DMS79 (cell line): ENCODE results near the gene KRT8.

Experiments used
- DNase-seq: peaks from one replicate; lab custom pipeline; 2025; lab: John Stamatoyannopoulos, UW

Gene KRT8

DNA sequence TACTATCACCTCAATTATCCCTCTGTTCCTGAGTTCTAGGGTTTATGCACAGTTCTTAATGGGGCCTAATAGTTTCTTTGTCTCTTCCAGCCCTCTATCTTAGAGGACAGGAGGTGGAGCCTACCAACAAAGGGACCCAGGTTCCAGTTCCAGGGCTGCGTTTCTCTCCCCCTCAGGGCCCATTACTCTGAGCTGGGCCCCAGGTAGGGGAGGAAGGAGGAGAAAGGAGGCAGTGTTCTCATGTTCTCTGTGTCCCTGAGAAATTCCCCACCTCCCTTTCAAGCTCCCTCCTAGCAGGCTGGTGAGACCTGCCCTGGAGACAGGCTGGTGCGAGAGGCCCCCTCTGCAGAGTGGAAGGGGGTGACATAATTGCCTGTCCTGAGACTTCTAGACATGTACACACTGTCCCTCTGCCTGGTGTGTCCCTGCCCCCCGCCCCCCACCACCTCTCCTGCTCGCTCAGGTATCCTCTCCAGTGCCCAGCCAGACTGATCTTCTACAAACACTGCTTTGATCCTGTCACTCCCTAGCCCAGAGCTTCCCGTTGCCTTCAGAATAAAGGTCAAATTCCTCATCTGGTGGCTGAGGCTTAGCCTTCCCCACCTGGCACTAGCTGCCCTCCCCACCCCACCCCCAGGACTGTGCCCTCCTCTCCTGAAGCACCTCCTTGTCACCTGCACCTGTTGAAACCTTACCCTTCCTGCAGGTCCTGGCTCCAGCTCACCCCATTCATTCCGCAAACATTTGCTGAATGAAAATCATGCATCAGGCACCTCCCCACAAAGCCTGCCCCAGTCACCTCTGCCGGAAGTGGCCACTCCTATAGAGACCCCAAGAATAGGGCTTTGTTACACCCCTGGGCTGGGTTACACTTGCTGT lies 21.1 kb upstream of the KRT8 start:
- peak; percentile 46 for DNase-seq

DNA sequence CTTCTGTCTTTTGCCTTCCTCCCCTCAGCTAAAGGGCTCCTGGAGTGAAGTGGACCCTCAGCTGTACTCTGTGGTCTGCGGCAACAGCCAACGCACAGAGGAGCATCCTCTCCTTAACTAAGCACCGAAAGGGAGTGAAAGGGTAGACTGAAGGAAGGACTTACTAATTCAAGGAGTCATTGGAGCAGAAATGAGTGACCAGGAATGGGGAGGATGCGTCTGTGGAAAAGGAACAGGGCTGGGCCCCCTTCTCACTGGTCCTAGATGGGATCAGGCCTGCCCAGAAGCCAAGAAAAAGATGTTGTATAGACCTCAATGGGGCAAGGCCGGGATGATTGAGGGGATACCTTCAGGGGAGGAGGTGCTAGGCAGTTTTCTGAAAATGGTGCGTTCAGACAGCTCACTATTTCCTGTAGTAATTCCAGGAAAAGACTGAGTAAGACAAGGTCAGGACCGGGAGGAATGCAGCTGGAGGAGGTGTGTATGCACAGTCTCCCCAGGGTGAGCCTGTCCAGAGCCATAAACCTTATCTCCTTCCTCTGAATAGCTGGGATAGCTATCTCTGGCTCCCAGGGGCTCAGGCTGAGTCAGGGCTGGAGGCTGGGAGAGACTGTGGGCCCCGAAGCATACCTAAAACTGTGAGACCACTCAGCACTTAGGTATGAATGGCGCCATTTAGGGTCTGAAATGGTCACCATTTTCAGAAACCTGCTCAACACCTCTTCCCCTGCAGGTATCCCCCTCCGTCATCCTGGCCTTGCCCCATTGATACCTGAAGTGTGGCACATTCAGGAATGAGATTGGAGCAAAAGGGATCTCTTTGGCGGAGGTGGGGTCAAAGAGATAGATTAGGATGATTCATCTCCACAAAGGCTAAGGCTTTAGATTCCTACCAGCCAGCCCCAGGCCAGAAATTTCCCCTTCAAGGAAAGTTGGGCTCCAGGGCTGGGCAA lies 20.2 kb upstream of the KRT8 start:
- DNase-seq = no peak

DNA sequence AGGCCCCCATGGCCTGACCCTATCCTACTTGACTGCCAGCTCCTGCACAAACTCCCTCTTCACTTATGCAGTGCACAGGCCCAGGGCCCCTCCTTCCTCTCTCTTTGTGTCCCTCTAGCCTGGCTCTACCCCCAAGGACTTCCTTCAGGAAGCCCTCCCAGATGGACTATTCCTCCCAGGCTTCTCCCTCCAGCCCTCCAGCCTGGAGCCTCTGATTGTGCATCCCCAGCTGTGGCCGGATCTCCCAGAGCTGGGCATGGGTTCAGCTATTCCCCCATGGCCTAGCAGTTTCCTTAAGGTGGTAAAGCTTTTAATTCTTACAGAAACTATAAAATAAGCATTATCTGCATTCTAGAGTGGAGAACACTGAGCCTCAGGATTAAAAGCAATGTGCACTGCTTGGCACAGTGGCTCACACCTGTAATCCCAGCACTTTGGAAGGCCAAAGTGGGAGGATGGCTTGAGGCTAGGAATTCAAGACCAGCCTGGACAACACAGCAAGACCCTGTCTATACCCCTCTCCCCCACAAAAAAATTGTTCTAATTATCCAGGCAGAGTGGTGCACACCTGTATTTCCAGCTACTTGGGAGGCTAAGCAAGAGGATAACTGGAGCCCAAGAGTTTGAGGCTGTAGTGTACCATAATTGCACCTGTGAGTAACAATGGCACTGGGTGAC lies 16.8 kb upstream of the KRT8 start:
- no peak for DNase-seq

DNA sequence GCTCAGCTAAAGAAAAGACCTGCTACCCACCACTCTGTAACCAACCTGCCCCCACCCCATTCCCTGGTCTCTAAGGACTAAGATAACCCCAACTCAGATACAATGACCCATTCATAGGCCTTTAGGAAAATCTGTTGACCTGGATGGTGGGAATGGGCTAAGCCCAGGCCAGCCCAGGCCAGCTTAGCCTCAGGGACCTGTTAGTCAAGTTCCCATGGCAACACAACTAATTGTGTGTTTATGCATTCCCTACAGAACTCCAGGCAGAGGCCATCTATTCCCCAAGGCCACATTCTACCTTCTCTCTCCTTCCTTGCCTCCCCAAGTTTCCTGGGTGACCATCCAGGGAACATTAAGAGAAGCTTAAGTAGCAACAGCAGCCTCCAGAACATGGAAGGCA lies 16.1 kb upstream of the KRT8 start:
- no peak for DNase-seq

DNA sequence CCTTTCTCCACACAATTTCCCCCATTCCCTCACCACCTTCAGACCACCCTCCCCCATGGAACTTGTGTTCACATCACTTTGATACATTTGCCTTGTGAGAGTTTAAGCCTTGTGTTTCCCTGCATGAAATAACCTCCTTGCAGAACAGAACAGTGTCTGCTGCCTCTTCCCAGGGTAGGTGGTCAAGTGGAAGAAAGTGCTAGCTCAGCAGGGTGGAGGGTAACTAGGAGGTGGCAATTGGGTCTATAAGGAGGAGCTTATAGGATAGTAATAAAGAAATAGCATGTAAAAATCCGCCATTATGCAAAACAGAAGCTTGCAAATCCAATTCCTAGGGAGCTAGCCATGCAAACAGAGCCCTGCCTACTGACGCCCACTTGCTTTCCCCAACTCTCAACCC lies 13.9 kb upstream of the KRT8 start:
- no peak for DNase-seq

DNA sequence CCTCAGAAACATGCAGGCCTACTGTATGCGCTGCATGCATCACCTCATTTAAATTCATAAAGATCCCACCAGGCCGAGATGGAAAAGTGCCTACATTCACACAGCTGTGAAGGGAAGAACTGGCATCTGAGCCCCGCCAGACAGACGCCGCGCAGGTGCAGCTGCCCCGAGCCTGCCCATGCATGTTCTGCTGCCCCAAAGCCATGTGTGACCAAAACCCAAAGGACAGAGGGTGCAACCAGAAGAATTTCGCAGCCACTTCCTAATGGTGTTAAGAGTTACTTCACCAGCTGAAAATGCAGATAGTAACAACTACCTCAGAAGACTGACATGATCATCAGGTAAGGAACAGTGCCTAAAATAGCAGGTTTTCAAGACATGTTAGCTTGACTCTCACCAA lies 13.5 kb upstream of the KRT8 start:
- DNase-seq = no peak

DNA sequence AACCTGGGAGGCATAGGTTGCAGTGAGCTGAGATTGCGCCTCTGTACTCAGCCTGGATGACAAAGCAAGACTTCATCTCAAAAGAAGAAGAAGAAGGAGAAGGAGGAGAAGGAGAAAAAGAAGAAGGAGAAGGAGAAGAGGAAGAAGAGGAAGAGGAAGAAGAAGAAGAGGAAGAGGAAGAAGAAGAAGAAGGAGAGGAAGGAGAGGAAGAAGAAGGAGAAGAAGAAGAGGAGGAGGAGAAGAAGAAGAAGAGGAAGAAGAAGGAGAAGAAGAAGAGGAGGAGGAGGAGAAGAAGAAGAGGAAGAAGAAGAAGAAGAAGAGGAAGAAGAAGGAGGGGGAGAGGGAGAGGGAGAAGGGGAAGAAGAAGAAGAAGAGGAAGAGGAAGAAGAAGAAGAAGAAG lies 12.9 kb upstream of the KRT8 start:
- DNase-seq = no peak

DNA sequence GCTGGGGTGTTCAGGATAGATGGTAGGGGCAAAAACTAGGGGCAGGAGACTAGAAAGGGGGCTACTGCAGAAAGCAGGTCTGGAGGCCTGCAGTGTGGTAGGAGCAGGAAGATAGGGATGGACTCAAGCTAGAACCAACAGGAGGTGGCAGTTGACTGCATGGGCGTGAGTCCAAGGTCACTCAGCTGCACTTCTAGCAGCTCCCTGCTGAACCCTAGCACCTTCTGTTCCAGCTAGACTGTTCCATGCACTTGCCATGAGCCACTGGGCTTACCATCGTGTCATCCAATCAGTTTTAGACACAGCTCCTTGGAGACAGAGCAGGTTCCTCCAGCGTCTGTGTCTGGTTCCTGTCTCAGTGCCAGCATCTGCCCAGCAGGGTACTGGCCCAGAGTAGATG lies 11.3 kb upstream of the KRT8 start:
- DNase-seq = no peak

DNA sequence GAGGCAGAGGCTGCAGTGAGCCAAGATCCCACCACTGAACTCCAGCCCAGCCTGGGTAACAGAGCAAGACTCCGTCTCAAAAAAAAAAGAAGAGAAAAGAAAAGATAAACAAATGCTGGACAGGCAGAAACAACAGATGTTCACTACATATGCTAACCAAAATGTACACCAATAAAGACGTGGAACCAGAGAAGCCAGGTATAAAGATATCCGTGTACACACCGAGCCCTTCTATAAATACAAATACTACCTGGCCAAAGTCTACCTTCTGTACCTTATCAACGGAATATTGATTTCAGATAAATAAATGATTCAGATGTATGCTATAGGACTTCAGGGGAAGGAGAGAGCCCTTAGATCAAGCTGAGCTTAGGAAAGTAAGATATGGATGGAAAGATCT lies 10.8 kb upstream of the KRT8 start:
- no peak for DNase-seq

DNA sequence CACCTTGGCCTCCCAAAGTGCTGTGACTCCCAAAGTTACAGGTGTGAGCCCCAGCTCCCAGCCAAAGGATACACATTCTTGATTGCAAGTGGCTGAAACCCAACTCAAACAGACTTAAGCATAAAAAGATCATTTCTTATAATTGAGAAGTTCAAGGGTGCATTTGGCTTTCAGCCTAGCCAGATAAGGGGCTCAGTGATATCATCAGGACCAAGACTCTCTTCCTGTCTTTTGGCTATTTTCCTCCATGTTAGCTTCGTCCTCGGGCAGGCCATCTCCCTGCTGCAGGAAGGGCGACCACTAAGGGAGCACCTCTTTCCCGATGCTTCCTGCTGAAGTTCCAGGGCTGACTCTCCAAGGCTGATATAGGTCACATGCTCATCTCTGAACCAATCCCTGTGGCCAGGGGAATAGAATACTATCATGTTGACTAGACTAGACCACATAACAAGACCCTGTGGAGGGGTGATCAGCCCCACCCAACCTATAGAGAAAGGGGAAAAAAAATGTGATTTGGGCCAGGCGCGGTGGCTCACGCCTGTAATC lies 9.8 kb upstream of the KRT8 start:
- DNase-seq = no peak

DNA sequence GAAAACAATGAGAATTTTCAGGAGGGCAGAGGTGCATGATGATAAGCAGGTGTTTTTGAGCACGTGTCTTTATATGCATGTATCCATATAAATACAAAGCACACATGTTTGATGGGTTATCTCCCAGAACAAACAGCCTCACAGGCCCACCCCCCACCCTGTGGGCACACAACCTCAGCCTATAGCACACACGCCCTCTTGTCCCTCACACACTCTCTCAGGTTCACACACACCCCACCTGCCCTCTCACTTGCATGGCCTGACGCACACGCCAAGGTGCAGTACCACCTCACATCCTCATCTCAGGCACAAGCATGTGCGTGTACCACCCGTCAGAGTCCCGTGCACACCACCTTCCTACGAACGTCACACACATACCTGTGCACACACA lies 8.6 kb upstream of the KRT8 start:
- DNase-seq = no peak

DNA sequence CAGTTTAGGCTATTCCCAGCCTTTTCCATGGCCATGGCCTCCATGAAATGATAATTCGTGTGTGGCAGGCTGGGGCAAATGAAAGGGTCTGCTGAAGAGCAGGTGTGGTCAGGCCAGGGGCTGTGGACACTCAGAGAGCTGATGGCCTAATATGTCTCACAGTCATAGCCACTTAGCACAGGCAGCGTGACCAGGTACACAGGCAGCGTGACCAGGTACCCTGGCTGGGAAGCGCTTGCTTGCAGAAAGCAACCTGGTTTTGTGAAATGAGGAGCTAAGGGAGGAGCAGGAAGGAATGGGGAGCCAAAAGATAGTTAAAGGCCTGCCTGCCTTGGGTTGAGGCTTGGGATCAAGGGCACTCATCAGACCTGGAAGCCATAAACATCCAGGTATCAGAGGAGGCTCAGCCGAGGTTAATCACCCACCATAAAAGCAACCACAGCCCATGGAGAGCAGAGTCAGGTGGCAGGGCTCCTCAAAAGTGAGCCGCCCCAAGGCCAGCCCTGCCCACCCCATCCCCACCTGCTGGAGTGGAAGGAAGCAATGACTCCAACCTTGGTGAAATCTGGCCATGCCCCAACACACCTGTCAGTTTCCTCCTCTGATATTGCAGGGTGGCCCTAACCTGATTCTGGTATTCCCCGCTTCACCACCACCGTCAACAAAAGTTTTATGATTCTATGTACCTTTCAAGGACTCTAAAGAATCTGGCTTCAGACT lies 8.0 kb upstream of the KRT8 start:
- peak; percentile 42 for DNase-seq

DNA sequence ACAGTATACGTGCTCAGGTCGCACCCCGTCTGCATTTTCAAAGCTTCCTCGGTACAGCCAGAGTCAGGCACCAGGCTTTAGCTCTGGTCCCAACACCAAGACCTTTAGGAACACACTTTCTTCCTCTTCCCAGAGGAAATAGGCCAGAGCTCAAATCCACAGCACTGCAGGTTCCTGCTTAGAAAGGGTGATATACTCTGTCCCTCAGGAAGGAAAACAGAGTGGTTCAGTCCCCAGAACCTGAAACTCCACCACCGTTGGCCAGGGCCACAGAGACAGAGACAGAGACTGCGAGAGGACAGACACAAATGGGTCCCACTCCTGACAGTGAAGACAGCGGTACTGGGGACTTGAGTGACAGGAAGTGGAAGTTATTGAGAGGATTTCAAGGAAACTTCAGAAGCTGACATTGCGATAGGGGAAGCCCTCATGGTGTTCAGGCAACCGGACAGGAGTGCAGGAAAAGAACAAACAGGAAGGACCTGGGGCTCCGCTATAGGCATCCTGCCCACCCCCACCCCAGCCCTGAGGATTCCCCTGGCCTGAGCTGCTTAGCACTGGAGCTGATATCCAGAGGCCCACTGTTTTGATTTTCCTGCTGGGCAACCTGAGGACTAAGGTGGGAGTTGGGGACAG lies 5.5 kb upstream of the KRT8 start:
- no peak for DNase-seq

DNA sequence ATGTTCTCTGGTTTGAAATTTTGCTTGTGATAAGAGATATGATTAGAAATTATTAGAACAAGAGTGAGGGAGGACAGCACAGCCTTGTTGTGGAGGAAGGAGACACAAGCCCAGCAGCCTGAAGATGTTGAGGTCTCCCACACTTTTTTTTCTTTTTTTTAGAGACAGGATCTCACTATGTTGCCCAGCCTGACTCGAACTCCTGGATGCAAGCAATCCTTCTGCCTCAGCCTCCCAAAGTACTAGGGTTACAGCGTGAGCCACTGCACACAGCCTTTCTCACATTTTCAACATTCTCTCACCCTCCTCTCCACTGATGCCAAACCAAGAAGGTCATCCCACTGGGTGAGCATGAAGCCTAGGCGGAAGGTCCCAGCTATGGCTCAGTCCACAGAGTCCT lies 4.9 kb upstream of the KRT8 start:
- no peak for DNase-seq

DNA sequence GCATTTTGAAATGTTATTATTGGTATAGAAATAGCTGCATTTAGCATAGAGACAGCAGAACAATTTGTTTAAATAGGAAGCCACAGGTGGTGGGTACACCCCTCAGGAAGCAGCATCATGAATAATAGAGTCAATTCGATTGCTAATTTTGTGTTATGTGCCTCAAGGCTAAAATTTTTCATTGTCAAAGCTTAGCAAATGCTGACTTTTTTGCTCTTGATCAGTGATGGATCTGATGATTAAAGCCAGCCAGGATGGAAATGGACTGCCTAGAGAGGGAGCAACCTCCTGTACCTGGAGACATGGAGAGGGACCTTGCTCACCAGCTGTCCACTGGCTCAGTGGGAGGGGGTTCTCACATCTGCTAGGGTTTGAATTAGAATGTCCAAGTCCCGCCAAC lies 4.5 kb upstream of the KRT8 start:
- no peak for DNase-seq

DNA sequence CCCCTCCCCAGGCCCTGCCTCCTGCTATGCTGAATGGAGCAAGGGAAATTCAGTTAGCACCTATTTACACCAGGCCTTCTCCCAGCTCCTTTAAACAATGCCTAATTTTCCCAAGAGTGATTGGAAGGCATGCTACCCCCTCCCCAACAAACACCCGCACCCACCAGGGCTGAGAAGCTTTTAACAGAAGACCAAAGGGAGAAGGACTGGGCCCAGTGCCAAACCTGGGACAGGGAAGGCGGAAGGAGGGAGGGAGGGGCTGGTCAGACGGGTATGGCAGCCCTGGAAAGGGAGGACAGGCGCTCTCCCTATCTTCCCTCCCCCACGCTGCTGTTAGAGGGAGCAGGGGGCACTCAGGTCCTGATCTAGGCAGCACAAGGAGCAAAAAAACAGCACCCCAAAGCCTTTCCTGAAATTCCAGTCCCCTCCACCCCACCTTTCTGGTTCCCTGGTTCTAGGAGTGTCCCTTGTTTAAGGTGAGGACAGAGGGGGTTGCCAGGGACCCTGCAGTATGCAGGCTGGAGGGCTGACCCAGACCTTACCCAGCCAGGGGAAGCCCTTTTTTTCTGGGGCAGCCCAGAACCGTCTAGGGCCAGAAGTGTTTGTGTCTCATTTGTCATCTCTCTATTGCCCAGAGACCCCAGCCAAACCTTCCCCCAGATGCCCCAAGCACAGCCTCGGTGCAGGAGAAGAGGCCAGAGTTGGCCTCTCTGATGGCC lies 2.4 kb upstream of the KRT8 start:
- peak; percentile 62 for DNase-seq

DNA sequence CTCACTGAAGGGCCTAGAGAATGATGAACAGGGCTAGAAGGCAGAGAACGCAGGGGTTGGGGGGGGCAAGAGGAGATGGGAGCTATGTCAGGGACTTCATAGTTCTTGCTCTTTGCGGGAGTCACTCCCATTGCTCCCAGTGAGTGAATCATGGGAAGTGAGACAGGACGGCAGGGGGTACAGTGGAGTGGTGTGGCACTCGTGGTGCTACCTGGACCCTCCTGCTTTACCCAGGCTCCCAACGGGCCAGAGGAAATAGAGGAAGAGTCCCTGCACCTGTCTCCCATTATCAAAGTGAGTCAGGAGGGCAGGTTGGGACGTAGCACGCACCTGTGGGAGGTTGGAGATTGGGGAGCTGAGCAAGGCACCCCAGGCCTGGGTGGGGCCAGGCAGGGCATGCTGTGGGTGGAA lies 1.3 kb upstream of the KRT8 start:
- no peak for DNase-seq

DNA sequence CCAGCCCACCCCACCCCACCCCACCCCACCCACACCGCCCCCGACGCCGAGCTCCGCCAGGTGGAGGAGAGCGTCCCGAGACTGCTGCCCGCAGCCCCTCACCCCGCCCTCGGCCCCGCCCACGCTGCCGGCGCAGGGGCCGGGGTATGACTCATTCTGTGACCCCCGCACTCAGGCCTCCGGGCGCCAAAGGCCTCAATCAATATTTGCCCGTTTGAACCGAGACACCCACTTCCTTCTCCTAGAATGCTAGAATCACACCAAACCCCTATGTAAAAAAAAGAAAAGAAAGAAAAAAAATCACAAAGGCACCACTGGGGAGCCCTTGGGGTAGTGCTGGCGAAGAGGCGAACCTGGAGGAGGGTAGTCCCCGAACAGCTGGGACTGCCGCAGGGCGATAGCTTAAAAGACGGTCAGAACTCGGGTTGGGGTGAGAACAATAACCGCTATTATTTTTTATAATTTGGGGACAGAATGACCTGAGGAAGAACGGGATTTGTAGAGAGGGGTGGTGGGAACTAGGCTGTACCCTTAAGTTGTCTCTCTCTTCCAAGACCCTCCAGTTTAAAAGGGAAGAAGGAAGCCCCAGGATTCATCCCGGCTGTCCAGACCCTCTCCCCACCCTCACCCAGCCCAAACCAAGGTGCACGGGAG lies 894 bp downstream of the KRT8 start:
- DNase-seq = no peak

DNA sequence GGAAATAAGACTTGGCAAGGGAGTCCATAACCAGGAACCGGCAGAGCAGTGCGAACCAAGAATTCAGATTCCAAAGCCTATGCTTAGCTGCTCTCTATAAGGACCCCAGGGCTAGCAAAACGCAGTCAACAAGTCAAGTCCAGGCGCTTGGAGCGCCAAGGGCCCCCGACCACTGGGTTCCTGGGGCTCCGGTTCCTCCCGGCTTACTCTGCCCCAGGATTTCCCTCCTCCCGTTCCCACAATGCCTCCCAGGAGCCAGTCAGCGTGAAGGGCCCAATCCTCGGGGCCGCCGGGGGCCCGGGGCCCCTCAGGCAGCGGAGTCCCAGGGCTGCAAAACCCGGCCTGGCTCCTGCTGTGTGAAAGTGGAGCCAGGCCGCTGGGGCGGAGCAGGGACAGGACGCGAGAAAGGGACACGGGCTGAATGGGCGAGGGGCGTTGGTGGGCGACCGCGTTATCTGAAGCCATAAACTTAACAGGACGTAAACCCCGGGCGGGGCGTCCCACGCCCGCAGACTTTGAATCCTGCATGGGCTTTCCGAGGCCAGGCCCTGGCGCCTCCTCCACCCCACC lies 1.5 kb downstream of the KRT8 start:
- DNase-seq = peak; percentile 49
